ENCODE measurements around the gene MYRIP.

DNA sequence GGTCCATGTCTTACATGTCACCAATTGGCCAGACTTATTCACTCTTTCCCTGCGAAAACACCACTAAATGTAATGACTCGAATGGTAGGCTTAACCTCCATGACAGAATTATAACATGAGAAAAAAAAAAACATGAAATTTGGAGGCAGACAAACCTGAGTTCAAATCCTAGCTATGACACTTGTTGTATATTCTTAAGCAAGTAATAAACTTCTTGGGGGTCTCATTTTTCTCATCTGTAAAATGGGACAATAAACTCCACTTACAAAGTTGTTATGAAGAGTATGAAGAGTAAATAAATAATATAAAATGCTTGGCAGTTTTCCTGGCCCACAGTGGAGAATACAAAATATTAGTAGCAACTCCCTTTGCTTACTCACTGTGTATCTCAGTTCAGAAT is 488.7 kb downstream of the MYRIP start:
- TF ChIP-seq, protein P1, sequence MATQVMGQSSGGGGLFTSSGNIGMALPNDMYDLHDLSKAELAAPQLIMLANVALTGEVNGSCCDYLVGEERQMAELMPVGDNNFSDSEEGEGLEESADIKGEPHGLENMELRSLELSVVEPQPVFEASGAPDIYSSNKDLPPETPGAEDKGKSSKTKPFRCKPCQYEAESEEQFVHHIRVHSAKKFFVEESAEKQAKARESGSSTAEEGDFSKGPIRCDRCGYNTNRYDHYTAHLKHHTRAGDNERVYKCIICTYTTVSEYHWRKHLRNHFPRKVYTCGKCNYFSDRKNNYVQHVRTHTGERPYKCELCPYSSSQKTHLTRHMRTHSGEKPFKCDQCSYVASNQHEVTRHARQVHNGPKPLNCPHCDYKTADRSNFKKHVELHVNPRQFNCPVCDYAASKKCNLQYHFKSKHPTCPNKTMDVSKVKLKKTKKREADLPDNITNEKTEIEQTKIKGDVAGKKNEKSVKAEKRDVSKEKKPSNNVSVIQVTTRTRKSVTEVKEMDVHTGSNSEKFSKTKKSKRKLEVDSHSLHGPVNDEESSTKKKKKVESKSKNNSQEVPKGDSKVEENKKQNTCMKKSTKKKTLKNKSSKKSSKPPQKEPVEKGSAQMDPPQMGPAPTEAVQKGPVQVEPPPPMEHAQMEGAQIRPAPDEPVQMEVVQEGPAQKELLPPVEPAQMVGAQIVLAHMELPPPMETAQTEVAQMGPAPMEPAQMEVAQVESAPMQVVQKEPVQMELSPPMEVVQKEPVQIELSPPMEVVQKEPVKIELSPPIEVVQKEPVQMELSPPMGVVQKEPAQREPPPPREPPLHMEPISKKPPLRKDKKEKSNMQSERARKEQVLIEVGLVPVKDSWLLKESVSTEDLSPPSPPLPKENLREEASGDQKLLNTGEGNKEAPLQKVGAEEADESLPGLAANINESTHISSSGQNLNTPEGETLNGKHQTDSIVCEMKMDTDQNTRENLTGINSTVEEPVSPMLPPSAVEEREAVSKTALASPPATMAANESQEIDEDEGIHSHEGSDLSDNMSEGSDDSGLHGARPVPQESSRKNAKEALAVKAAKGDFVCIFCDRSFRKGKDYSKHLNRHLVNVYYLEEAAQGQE (IDR thresholded peaks at IDR 0.05; ENCODE audit: low read depth, low read length): no peak
- no peak for TF ChIP-seq SMC3 (IDR thresholded peaks at IDR 0.05; ENCODE audit: low read depth, low read length)
- TF ChIP-seq SIN3A (IDR thresholded peaks at IDR 0.05; ENCODE audit: borderline replicate concordance, low read depth, low read length): no peak
- TF ChIP-seq, protein P2, sequence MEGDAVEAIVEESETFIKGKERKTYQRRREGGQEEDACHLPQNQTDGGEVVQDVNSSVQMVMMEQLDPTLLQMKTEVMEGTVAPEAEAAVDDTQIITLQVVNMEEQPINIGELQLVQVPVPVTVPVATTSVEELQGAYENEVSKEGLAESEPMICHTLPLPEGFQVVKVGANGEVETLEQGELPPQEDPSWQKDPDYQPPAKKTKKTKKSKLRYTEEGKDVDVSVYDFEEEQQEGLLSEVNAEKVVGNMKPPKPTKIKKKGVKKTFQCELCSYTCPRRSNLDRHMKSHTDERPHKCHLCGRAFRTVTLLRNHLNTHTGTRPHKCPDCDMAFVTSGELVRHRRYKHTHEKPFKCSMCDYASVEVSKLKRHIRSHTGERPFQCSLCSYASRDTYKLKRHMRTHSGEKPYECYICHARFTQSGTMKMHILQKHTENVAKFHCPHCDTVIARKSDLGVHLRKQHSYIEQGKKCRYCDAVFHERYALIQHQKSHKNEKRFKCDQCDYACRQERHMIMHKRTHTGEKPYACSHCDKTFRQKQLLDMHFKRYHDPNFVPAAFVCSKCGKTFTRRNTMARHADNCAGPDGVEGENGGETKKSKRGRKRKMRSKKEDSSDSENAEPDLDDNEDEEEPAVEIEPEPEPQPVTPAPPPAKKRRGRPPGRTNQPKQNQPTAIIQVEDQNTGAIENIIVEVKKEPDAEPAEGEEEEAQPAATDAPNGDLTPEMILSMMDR (IDR thresholded peaks at IDR 0.05): no peak
- TF ChIP-seq YY1 (IDR thresholded peaks at IDR 0.05; ENCODE audit: low read depth): no peak
- TF ChIP-seq, protein P3, sequence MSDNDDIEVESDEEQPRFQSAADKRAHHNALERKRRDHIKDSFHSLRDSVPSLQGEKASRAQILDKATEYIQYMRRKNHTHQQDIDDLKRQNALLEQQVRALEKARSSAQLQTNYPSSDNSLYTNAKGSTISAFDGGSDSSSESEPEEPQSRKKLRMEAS (IDR thresholded peaks at IDR 0.05; ENCODE audit: low read depth): no peak
- TF ChIP-seq, protein P4, sequence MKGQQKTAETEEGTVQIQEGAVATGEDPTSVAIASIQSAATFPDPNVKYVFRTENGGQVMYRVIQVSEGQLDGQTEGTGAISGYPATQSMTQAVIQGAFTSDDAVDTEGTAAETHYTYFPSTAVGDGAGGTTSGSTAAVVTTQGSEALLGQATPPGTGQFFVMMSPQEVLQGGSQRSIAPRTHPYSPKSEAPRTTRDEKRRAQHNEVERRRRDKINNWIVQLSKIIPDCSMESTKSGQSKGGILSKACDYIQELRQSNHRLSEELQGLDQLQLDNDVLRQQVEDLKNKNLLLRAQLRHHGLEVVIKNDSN (IDR thresholded peaks at IDR 0.05; ENCODE audit: borderline replicate concordance, low read depth): no peak
- TF ChIP-seq POLR2AphosphoS5 (IDR thresholded peaks at IDR 0.05; ENCODE audit: low read depth, low read length): no peak
- no peak for TF ChIP-seq RCOR1 (IDR thresholded peaks at IDR 0.05; ENCODE audit: low read length)
- no peak for TF ChIP-seq MEF2A (IDR thresholded peaks at IDR 0.05; ENCODE audit: borderline replicate concordance, low read depth)
- no peak for TF ChIP-seq CHD2 (IDR thresholded peaks at IDR 0.05; ENCODE audit: low read length, partially characterized antibody)

Measured in SK-N-SH (cell line).